B cell (primary cell): ENCODE results near the gene FIG4. TPM values are rescaled to one million over a fixed set of nuclear protein-coding genes. Genes with fewer than 3 reads are reported as not detected.

Experiments
- ATAC-seq: fragments of 200-7000 bp; cut with Tn5 transposase; one replicate; pipeline ENCODE4 v1.10.0; 2021; ENCODE audit warnings: low read depth, mild to moderate bottlenecking, moderate number of reproducible peaks, moderate library complexity
- CTCF ChIA-PET: fragments of 350-600 bp; sonication (Branson Sonifier 250); formaldehyde crosslinking; loops from one replicate; lab custom pipeline; 2021; ENCODE audit warnings: antibody characterized with exemption, inconsistent platforms; lab: Charles Lee
- POLR2A ChIA-PET: fragments of 350-600 bp; sonication (Branson Sonifier 250); formaldehyde crosslinking; loops from one replicate; lab custom pipeline; 2021; ENCODE audit warnings: antibody characterized with exemption; lab: Charles Lee
- DNase-seq: peaks from one replicate; pipeline ENCODE4 v3.0.0; 2013
- H2AFZ ChIP-seq: 2 replicates; pipeline ENCODE4 v1.6.1; 2012; ENCODE audit warnings: mild to moderate bottlenecking, low read depth, low read length; ENCODE audit not compliant: insufficient read depth, poor library complexity, severe bottlenecking
- H3K27ac ChIP-seq, 2 donors: 1 replicate in 1 of 2; 2 replicates in 1 of 2; pipeline ENCODE4 v1.5.1; 2012 to 2013; ENCODE audit warnings: low read length in 2 of 2, mild to moderate bottlenecking in 2 of 2, moderate library complexity in 1 of 2
- H3K27me3 ChIP-seq, 4 experiments: fragments of 200-600 bp in 1 of 4; sonication (generic) in 1 of 4; replicated peaks in 1 of 4; 1 replicate in 2 of 4; 2 replicates in 2 of 4; pipeline versions ENCODE4 v1.6.1 to v1.7.0; 2013 to 2016; ENCODE audit warnings: low read length in 3 of 4, mild to moderate bottlenecking in 2 of 4, mixed read lengths in 1 of 4, moderate library complexity in 1 of 4; ENCODE audit not compliant: insufficient read depth in 4 of 4, control insufficient read depth in 3 of 4; ENCODE audit errors: control extremely low read depth in 1 of 4
- H3K36me3 ChIP-seq, 2 experiments: replicated peaks in 1 of 2; 1 replicate in 1 of 2; 2 replicates in 1 of 2; pipeline versions ENCODE4 v1.6.1 to v1.7.1; 2013; ENCODE audit warnings: low read length in 1 of 2; ENCODE audit not compliant: insufficient read depth in 2 of 2, control insufficient read depth in 1 of 2; ENCODE audit errors: control extremely low read depth in 1 of 2, extremely low read depth in 1 of 2
- H3K4me1 ChIP-seq, 2 donors: fragments of 200-600 bp in 1 of 2; sonication (generic) in 1 of 2; 1 replicate in 1 of 2; 2 replicates in 1 of 2; pipeline versions ENCODE4 v1.5.1 to v1.6.1; 2013 to 2017; ENCODE audit warnings: low read length in 2 of 2; ENCODE audit not compliant: control insufficient read depth in 2 of 2, insufficient read depth in 2 of 2
- H3K4me2 ChIP-seq: replicated peaks from 2 replicates; pipeline ENCODE3; 2012; ENCODE audit warnings: mild to moderate bottlenecking, low read depth, low read length; ENCODE audit not compliant: poor library complexity, severe bottlenecking
- H3K4me3 ChIP-seq, 5 experiments: fragments of 200-600 bp in 1 of 5; sonication (generic) in 1 of 5; 1 replicate in 3 of 5; 2 replicates in 2 of 5; pipeline versions ENCODE4 v1.5.1 to v1.7.0; 2011 to 2016; ENCODE audit warnings: low read length in 4 of 5, mild to moderate bottlenecking in 4 of 5, low read depth in 2 of 5, control low read depth in 1 of 5, moderate library complexity in 1 of 5; ENCODE audit not compliant: insufficient read depth in 1 of 5; ENCODE audit errors: control extremely low read depth in 1 of 5, extremely low read depth in 1 of 5
- H3K79me2 ChIP-seq: fragments of 200-600 bp; sonication (generic); one replicate; pipeline ENCODE4 v1.6.0; 2016; ENCODE audit warnings: low read length; ENCODE audit not compliant: control insufficient read depth, insufficient read depth
- H3K9ac ChIP-seq: fragments of 200-600 bp; sonication (generic); 2 replicates; pipeline ENCODE4 v1.6.1; 2017; ENCODE audit warnings: mild to moderate bottlenecking, low read length, moderate library complexity
- H3K9me3 ChIP-seq, 3 donors: one replicate each; pipeline versions ENCODE4 v1.6.1 to v1.7.1; 2013; ENCODE audit warnings: low read length in 2 of 3; ENCODE audit not compliant: control insufficient read depth in 2 of 3, insufficient read depth in 1 of 3; ENCODE audit errors: control extremely low read depth in 1 of 3
- H4K20me1 ChIP-seq: 2 replicates; pipeline ENCODE4 v1.6.0; 2012; ENCODE audit warnings: mild to moderate bottlenecking, low read length; ENCODE audit not compliant: insufficient read depth, control insufficient read depth, poor library complexity, severe bottlenecking
- H3K27ac Mint-ChIP-seq: one replicate; pipeline ENCODE4 v1.8.0; 2021; ENCODE audit warnings: mixed read lengths
- H3K27me3 Mint-ChIP-seq: one replicate; pipeline ENCODE4 v1.8.0; 2021; ENCODE audit warnings: mixed read lengths
- H3K4me1 Mint-ChIP-seq: one replicate; pipeline ENCODE4 v1.8.0; 2021; ENCODE audit warnings: mixed read lengths
- H3K4me3 Mint-ChIP-seq: one replicate; pipeline ENCODE4 v1.8.0; 2021; ENCODE audit warnings: mixed read lengths
- H3K9me3 Mint-ChIP-seq: one replicate; pipeline ENCODE4 v1.8.0; 2022; ENCODE audit warnings: mixed read lengths; ENCODE audit not compliant: insufficient read depth
- EZH2 ChIP-seq: IDR thresholded peaks from 2 replicates; pipeline ENCODE4 v1.6.1; 2012; ENCODE audit warnings: borderline replicate concordance, low read depth, mild to moderate bottlenecking, moderate library complexity, low read length; ENCODE audit not compliant: insufficient read depth, poor library complexity, severe bottlenecking
- WGBS: methylation state at CpG from one replicate; pipeline ENCODE4 v1.1.5; 2013; ENCODE audit warnings: missing lambda C conversion rate; ENCODE audit not compliant: insufficient coverage; 5-methylcytosine and 5-hydroxymethylcytosine counted together
- intact Hi-C: fragments of 100-400 bp; cut with micrococcal nuclease; formaldehyde crosslinking; loops from one replicate; pipeline ENCODE4 v1.10.0; 2022
- polyA plus RNA-seq: library from polyadenylated mRNA; depleted of rRNA; stranded (reverse); fragments of >200 nt; gene quantifications from 2 replicates; pipeline ENCODE4 v1.2.3, GENCODE V29; 2012
- total RNA-seq, 2 donors: library from RNA; stranded (reverse); fragments of 120-200 nt in 1 of 2; gene quantifications; 1 replicate in 1 of 2; 2 replicates in 1 of 2; pipeline versions ENCODE4 v1.2.3 to v1.2.4, GENCODE V29; 2013 to 2022
- TF ChIP-seq, protein P1 (sequence below): fragments of 200-600 bp; IDR thresholded peaks from one replicate; pipeline ENCODE4 v1.8.0; 2022; ENCODE audit warnings: antibody characterized with exemption, mild to moderate bottlenecking

Gene FIG4
- total and polyA plus RNA-seq, 2 donors (not counting 1 experiment from before 2014, with no cell fraction given) = 28.2 to 31.5 TPM

DNA sequence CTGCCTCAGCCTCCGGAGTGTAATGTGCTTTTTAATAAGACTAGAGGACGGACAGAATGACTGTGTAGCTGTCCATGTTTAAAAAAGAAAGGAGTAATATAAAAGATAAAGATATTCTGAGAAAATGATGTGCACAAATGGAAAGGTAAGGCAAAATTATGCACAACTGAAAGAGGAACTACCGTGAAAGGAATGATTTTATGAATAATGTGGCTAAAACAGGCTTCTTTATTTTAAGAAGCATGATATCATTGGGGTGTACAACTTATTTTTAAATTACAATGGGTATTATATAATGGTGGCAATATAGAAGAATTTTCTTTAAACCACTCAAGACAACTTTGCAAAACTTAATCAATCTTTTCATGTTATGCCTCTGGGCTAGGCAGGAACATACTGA, 78.1 kb downstream of the FIG4 start:
- DNase-seq = peak; percentile 16
- Histone ChIP-seq H3K36me3 (peaks cover 0 to 17% of the 10 kb centered on the region in 2 experiments), H3K9me3 (peaks cover 0 to 21% (median 0%) of the 10 kb centered on the region in 3 donors), H4K20me1 (no peaks in the 10 kb centered on the region), H3K4me1 (peaks cover 38 to 43% of the 10 kb centered on the region in 2 donors), H3K27ac (peak overlapping the region; percentile 29 to 77), H3K4me3 (peak overlapping the region in 1 of 5 experiments; percentile 31), H3K79me2 (no peaks in the 10 kb centered on the region), H3K9ac (peak overlapping the region; percentile 20), H2AFZ (peak overlapping the region; percentile 20), H3K27me3 (no peaks in the 10 kb centered on the region), H3K4me2 (peak overlapping the region; percentile 56)
- intact Hi-C loops = no loop called here
- H3K4me1 Mint-ChIP-seq = peaks cover 43% of the 10 kb centered on the region
- CTCF ChIA-PET = interaction anchor here (1.0 kb wide), 1 partner anchor 65 kb away, joined by 3 read pairs; no protein-coding TSS in a partner anchor
- 40% methylated on average over 1 of the region's 3 CpGs for WGBS
- peak overlapping the region; percentile 29 for H3K4me3 Mint-ChIP-seq
- H3K27ac Mint-ChIP-seq = no peak overlapping the region
- TF ChIP-seq, protein P1, sequence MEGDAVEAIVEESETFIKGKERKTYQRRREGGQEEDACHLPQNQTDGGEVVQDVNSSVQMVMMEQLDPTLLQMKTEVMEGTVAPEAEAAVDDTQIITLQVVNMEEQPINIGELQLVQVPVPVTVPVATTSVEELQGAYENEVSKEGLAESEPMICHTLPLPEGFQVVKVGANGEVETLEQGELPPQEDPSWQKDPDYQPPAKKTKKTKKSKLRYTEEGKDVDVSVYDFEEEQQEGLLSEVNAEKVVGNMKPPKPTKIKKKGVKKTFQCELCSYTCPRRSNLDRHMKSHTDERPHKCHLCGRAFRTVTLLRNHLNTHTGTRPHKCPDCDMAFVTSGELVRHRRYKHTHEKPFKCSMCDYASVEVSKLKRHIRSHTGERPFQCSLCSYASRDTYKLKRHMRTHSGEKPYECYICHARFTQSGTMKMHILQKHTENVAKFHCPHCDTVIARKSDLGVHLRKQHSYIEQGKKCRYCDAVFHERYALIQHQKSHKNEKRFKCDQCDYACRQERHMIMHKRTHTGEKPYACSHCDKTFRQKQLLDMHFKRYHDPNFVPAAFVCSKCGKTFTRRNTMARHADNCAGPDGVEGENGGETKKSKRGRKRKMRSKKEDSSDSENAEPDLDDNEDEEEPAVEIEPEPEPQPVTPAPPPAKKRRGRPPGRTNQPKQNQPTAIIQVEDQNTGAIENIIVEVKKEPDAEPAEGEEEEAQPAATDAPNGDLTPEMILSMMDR = no peak
- TF ChIP-seq EZH2 = no peak
- peaks cover 4% of the 10 kb centered on the region for H3K9me3 Mint-ChIP-seq
- H3K27me3 Mint-ChIP-seq = no peaks in the 10 kb centered on the region
- POLR2A ChIA-PET = no interaction called here
- ATAC-seq = no peak

- H3K4me3 Mint-ChIP-seq = peak overlapping the region; percentile 26
Observed at GRCh38 chr6:109770047-109770446, 79.0 kb downstream of the FIG4 start.

More at GRCh38 chr6:109770047-109770446, 79.0 kb downstream of the FIG4 start:
- intact Hi-C loops = no loop called here
- H2AFZ ChIP-seq = no peak overlapping the region
- H4K20me1 ChIP-seq = no peaks in the 10 kb centered on the region
- H3K4me1 ChIP-seq = peaks cover 38 to 43% of the 10 kb centered on the region in 2 donors
- peaks cover 0 to 21% (median 0%) of the 10 kb centered on the region in 3 donors for H3K9me3 ChIP-seq
- H3K27me3 ChIP-seq = no peaks in the 10 kb centered on the region
- no peak overlapping the region for H3K9ac ChIP-seq
- ChIA-PET CTCF (interaction anchor here (1.0 to 1.2 kb wide), 2 partner anchors 66 to 270 kb away, joined by 3 to 5 read pairs; no protein-coding TSS in a partner anchor), POLR2A (no interaction called here)
- H3K27ac ChIP-seq = peak overlapping the region in 1 of 2 donors; percentile 77
- DNase-seq = no peak
- Mint-ChIP-seq H3K27me3 (no peaks in the 10 kb centered on the region), H3K27ac (no peak overlapping the region), H3K9me3 (peaks cover 4% of the 10 kb centered on the region), H3K4me1 (peaks cover 43% of the 10 kb centered on the region)
- H3K4me3 ChIP-seq = no peak overlapping the region
- H3K4me2 ChIP-seq = peak overlapping the region; percentile 56
- no peak for ATAC-seq
- H3K79me2 ChIP-seq = no peaks in the 10 kb centered on the region
- peaks cover 0 to 17% of the 10 kb centered on the region in 2 experiments for H3K36me3 ChIP-seq
- WGBS = no CpG with 5 or more reads among the region's 2 CpGs
- TF ChIP-seq EZH2 = no peak
- TF ChIP-seq, protein P1 = no peak
